IMR-90 (cell line): ENCODE measurements around the gene ACSL3. TPM values are rescaled to one million over a fixed set of nuclear protein-coding genes. Genes with fewer than 3 reads are reported as not detected.

Experiments used
- ATAC-seq: fragments of 200-7000 bp; cut with Tn5 transposase; 2 replicates; pipeline ENCODE4 v1.9.1; 2020; ENCODE audit warnings: low read depth, mild to moderate bottlenecking, moderate library complexity
- BruUV-seq: library from RNA; stranded (reverse); fragments of 400-500 nt; replicated peaks from 2 replicates; lab custom pipeline; 2021; lab: Mats Ljungman, UMichigan
- CTCF ChIA-PET: fragments of 300-600 bp; formaldehyde crosslinking; extraction: SDS; loops from one replicate; lab custom pipeline; 2021; ENCODE audit warnings: antibody characterized with exemption; lab: Yijun Ruan, JAX
- POLR2A ChIA-PET: fragments of 300-600 bp; sonication (Branson Sonifier 250); formaldehyde crosslinking; loops from one replicate; lab custom pipeline; 2022; ENCODE audit warnings: antibody characterized with exemption; ENCODE audit not compliant: unreplicated experiment; lab: Charles Lee
- DNase-seq: peaks from one replicate; pipeline ENCODE4 v3.0.0; 2013
- H2AFZ ChIP-seq: replicated peaks from 2 replicates; pipeline ENCODE3; 2013; ENCODE audit warnings: low read length, mild to moderate bottlenecking; ENCODE audit not compliant: poor library complexity
- H2AK5ac ChIP-seq: 2 replicates; pipeline ENCODE4 v1.6.1; 2013; ENCODE audit warnings: low read depth, low read length, inconsistent platforms
- H2AK9ac ChIP-seq: replicated peaks from 2 replicates; pipeline ENCODE3; 2013; ENCODE audit warnings: mild to moderate bottlenecking, low read depth, low read length, moderate library complexity; ENCODE audit not compliant: poor library complexity
- H2BK120ac ChIP-seq: 2 replicates; pipeline ENCODE4 v1.6.1; 2013; ENCODE audit warnings: low read depth, low read length, inconsistent platforms
- H2BK15ac ChIP-seq: 3 replicates; pipeline ENCODE4 v1.6.1; 2013; ENCODE audit warnings: low read depth, low read length, inconsistent platforms
- H2BK20ac ChIP-seq: 2 replicates; pipeline ENCODE4 v1.6.1; 2013; ENCODE audit warnings: low read depth, mild to moderate bottlenecking, inconsistent platforms, low read length, moderate library complexity
- H2BK5ac ChIP-seq: 2 replicates; pipeline ENCODE4 v1.6.1; 2013; ENCODE audit warnings: mild to moderate bottlenecking, low read depth, low read length, inconsistent platforms; ENCODE audit not compliant: poor library complexity, severe bottlenecking
- H3K14ac ChIP-seq: replicated peaks from 2 replicates; pipeline ENCODE4 v1.6.1; 2013; ENCODE audit warnings: low read depth, low read length, inconsistent platforms
- H3K18ac ChIP-seq: 2 replicates; pipeline ENCODE4 v1.6.1; 2013; ENCODE audit warnings: low read depth, low read length, control low read depth
- H3K23ac ChIP-seq: 2 replicates; pipeline ENCODE4 v1.6.1; 2013; ENCODE audit warnings: low read depth, low read length, inconsistent platforms
- H3K27ac ChIP-seq: 2 replicates; pipeline ENCODE4 v1.5.1; 2013; ENCODE audit warnings: mild to moderate bottlenecking, control low read depth, low read length; ENCODE audit not compliant: insufficient read depth
- H3K27me3 ChIP-seq: 2 replicates; pipeline ENCODE4 v1.6.1; 2013; ENCODE audit warnings: low read length; ENCODE audit not compliant: control insufficient read depth, insufficient read depth
- H3K36me3 ChIP-seq: 2 replicates; pipeline ENCODE4 v1.6.1; 2013; ENCODE audit warnings: low read length, mixed read lengths; ENCODE audit not compliant: control insufficient read depth, insufficient read depth
- H3K4ac ChIP-seq: 2 replicates; pipeline ENCODE4 v1.6.1; 2013; ENCODE audit warnings: low read depth, low read length, inconsistent platforms
- H3K4me1 ChIP-seq: 2 replicates; pipeline ENCODE4 v1.6.1; 2013; ENCODE audit warnings: low read length, mixed read lengths; ENCODE audit not compliant: control insufficient read depth, insufficient read depth
- H3K4me2 ChIP-seq: 2 replicates; pipeline ENCODE4 v1.6.1; 2013; ENCODE audit warnings: low read depth, mild to moderate bottlenecking, control low read depth, low read length, moderate library complexity
- H3K4me3 ChIP-seq: 2 replicates; pipeline ENCODE4 v1.5.1; 2013; ENCODE audit warnings: low read depth, mild to moderate bottlenecking, control low read depth, low read length, moderate library complexity; ENCODE audit not compliant: insufficient read depth
- H3K56ac ChIP-seq: 2 replicates; pipeline ENCODE4 v1.6.1; 2013; ENCODE audit warnings: low read length, inconsistent platforms; ENCODE audit not compliant: insufficient read depth; ENCODE audit errors: extremely low read depth
- H3K79me1 ChIP-seq, 2 experiments: 2 replicates each; pipeline ENCODE4 v1.6.1; 2013; ENCODE audit warnings: low read length in 2 of 2, inconsistent platforms in 1 of 2, low read depth in 1 of 2
- H3K9ac ChIP-seq: 2 replicates; pipeline ENCODE4 v1.6.1; 2013; ENCODE audit warnings: low read depth, low read length, control low read depth
- H3K9me1 ChIP-seq: 2 replicates; pipeline ENCODE4 v1.6.1; 2013; ENCODE audit warnings: low read length, inconsistent platforms; ENCODE audit not compliant: insufficient read depth
- H3K9me3 ChIP-seq: 2 replicates; pipeline ENCODE4 v1.6.1; 2013; ENCODE audit warnings: low read length; ENCODE audit not compliant: control insufficient read depth, insufficient read depth
- H4K20me1 ChIP-seq: 2 replicates; pipeline ENCODE4 v1.6.1; 2013; ENCODE audit warnings: low read length, inconsistent platforms; ENCODE audit not compliant: insufficient read depth
- H4K5ac ChIP-seq: 2 replicates; pipeline ENCODE4 v1.6.1; 2013; ENCODE audit warnings: mild to moderate bottlenecking, low read depth, low read length, control low read depth
- H4K8ac ChIP-seq, 2 experiments: 2 replicates each; pipeline ENCODE4 v1.6.1; 2013; ENCODE audit warnings: low read depth in 2 of 2, low read length in 2 of 2, control low read depth in 1 of 2, inconsistent platforms in 1 of 2
- H4K91ac ChIP-seq: 2 replicates; pipeline ENCODE4 v1.6.1; 2013; ENCODE audit warnings: low read depth, low read length, inconsistent platforms; ENCODE audit not compliant: insufficient read depth
- MAZ ChIP-seq: IDR thresholded peaks from 2 replicates; pipeline ENCODE4 v1.6.1; 2012; ENCODE audit warnings: low read depth, mild to moderate bottlenecking, low read length, improper control_type of control experiment, moderate library complexity, borderline replicate concordance
- SMC3 ChIP-seq: fragments of 150-350 bp; IDR thresholded peaks from 2 replicates; pipeline ENCODE4 v1.6.1; 2016; ENCODE audit warnings: low read depth, mild to moderate bottlenecking, antibody characterized with exemption, low read length, moderate library complexity
- WGBS, 2 experiments: methylation state at CpG; one replicate each; pipeline versions ENCODE4 v1.1.5 to v1.1.7; 2013; ENCODE audit warnings: missing lambda C conversion rate in 2 of 2; ENCODE audit not compliant: insufficient read length in 1 of 2; ENCODE audit errors: extremely low coverage in 2 of 2; 5-methylcytosine and 5-hydroxymethylcytosine counted together
- dilution Hi-C: fragments of 300-500 bp; cut with HindIII; formaldehyde crosslinking; loops from one replicate; pipeline ENCODE4 v1.14.3; 2018; ENCODE audit warnings: low sequenced_read_pairs; ENCODE audit not compliant: unreplicated experiment
- in situ Hi-C: fragments of 300-500 bp; cut with MboI; formaldehyde crosslinking; loops from 3 replicates; pipeline ENCODE4 v1.14.3; 2019; ENCODE audit warnings: low sequenced_read_pairs, inconsistent platforms, mixed read lengths
- intact Hi-C: fragments of 100-400 bp; cut with micrococcal nuclease; formaldehyde crosslinking; loops from 2 replicates; pipeline ENCODE4 v1.10.0; 2022
- polyA plus RNA-seq, 3 experiments: library from polyadenylated mRNA; depleted of rRNA; stranded (reverse); fragments of >200 nt; gene quantifications; 2 replicates each; pipeline ENCODE4 v1.2.3, GENCODE V29; 2012; ENCODE audit warnings: low replicate concordance in 1 of 3
- total RNA-seq: library from RNA; depleted of rRNA; stranded (reverse); fragments of >200 nt; gene quantifications from 2 replicates; pipeline ENCODE4 v1.2.3, GENCODE V29; 2012

The ACSL3 gene
- total and polyA plus RNA-seq, 2 of the 4 experiments (the other 2 are of a cell fraction) = 31.0 to 84.2 TPM

DNA sequence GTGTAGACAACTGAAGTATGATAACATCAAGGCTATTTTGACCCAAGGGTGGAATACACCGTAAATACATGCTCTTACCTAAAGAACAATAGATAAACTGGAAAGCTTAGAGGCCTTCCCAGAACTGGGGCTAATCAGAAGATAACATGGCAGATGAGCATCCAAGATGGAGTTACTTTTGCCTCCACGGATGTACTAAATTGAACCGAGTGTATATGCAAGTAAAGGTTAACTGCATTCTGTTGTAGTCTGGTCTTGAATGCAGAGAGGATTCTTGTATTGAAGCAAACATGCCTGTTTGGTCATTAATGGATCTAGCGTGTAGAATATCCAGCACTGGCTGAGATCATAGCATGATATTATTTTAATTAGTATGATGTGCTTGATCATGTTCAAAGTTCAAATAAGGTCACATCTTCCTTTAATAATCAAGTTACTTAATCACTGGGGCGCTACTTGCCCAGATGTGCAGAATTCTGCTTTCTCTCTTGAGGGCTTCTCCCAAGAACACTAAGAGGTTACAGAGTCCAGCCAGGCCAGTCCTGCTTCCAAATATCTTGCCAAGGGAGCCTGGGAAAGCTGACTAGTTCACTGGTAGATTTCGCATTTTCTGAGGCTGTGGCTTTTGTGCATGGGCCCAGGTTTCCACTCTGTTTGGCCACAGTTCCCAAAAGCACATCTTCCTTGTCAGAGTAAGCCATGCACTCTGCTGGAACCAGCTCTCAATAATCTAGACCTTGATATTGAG lies 37.5 kb upstream of the ACSL3 start:
- no TSS peak for BruUV-seq
- no peak overlapping the region for H2BK15ac ChIP-seq
- H3K9me1 ChIP-seq = no peaks in the 10 kb centered on the region
- no peak overlapping the region for H2BK120ac ChIP-seq
- H4K8ac ChIP-seq = no peak overlapping the region
- H2AK5ac ChIP-seq = no peak overlapping the region
- no peak overlapping the region for H3K27ac ChIP-seq
- H3K4ac ChIP-seq = no peak overlapping the region
- in situ Hi-C loops = no loop called here
- no peak overlapping the region for H4K5ac ChIP-seq
- no peaks in the 10 kb centered on the region for H3K9me3 ChIP-seq
- no peak overlapping the region for H3K23ac ChIP-seq
- no peak overlapping the region for H2AFZ ChIP-seq
- TF ChIP-seq SMC3 (no peak), MAZ (no peak)
- no peaks in the 10 kb centered on the region for H4K20me1 ChIP-seq
- WGBS, 2 experiments = 90% methylated on average over 2 of the region's 6 CpGs; no CpG with 5 or more reads in 1 of the 2 experiments
- no peak overlapping the region for H2AK9ac ChIP-seq
- H3K18ac ChIP-seq = no peak overlapping the region
- H3K14ac ChIP-seq = no peak overlapping the region
- no peak overlapping the region for H4K91ac ChIP-seq
- no peak overlapping the region for H2BK5ac ChIP-seq
- no peaks in the 10 kb centered on the region for H3K79me1 ChIP-seq
- H3K4me1 ChIP-seq = no peaks in the 10 kb centered on the region
- CTCF ChIA-PET = interaction anchor here (0.8 kb wide), 1 partner anchor 26 kb away, joined by 3 read pairs; no protein-coding TSS in a partner anchor
- POLR2A ChIA-PET = no interaction called here
- no peak overlapping the region for H3K4me3 ChIP-seq
- no peaks in the 10 kb centered on the region for H3K36me3 ChIP-seq
- ATAC-seq (no peak), DNase-seq (no peak)
- H3K27me3 ChIP-seq = no peaks in the 10 kb centered on the region; the same call in none of the 2 replicates
- no peak overlapping the region for H3K9ac ChIP-seq
- H3K56ac ChIP-seq = no peak overlapping the region
- no peak overlapping the region for H3K4me2 ChIP-seq
- no peak overlapping the region for H2BK20ac ChIP-seq
- intact Hi-C loops = no loop called here
- dilution Hi-C loops = no loop called here
